HG03432 (cell line): Measurements from ENCODE around the gene CEP85L.
A peak's percentile ranks its signal among the peaks of the same experiment; 100 is the strongest.

Source experiments
- ATAC-seq: cut with Tn5 transposase; IDR thresholded peaks from one replicate; pipeline ENCODE4 v1.9.1; 2021; ENCODE audit warnings: mild to moderate bottlenecking, moderate library complexity; ENCODE audit not compliant: unreplicated experiment

CEP85L gene

GRCh38 chr6:118580585-118581419 is 70.6 kb downstream of the CEP85L start:
- no peak for ATAC-seq

- ATAC-seq = no peak
These were observed 71.6 kb downstream of the CEP85L start for GRCh38 chr6:118579786-118580185.

GRCh38 chr6:118578617-118579016 is 72.8 kb downstream of the CEP85L start:
- ATAC-seq = no peak

GRCh38 chr6:118577972-118578371 is 73.4 kb downstream of the CEP85L start:
- ATAC-seq = no peak

GRCh38 chr6:118574051-118574865 is 77.1 kb downstream of the CEP85L start:
- ATAC-seq = no peak

GRCh38 chr6:118571121-118571520 is 80.3 kb downstream of the CEP85L start:
- no peak for ATAC-seq

- no peak for ATAC-seq
These were observed 81.9 kb downstream of the CEP85L start for GRCh38 chr6:118569498-118569897.

- ATAC-seq = no peak
These were observed 83.4 kb downstream of the CEP85L start for GRCh38 chr6:118567974-118568373.

- peak; percentile 99 for ATAC-seq
These were observed 86.0 kb downstream of the CEP85L start for GRCh38 chr6:118565311-118565960.

GRCh38 chr6:118562959-118563358 is 88.4 kb downstream of the CEP85L start:
- ATAC-seq = no peak

- no peak for ATAC-seq
These were observed 89.1 kb downstream of the CEP85L start for GRCh38 chr6:118562248-118562647.

- peak; percentile 78 for ATAC-seq
These were observed 91.7 kb downstream of the CEP85L start for GRCh38 chr6:118559659-118560058.

GRCh38 chr6:118558464-118559217 is 92.8 kb downstream of the CEP85L start:
- peak; percentile 70 for ATAC-seq

- no peak for ATAC-seq
These were observed 96.7 kb downstream of the CEP85L start for GRCh38 chr6:118554698-118555097.

GRCh38 chr6:118553132-118553531 is 98.3 kb downstream of the CEP85L start:
- ATAC-seq = no peak

- ATAC-seq = peak; percentile 91
These were observed 100.0 kb downstream of the CEP85L start for GRCh38 chr6:118551063-118552053.

GRCh38 chr6:118548613-118549012 is 102.8 kb downstream of the CEP85L start:
- ATAC-seq = no peak

- ATAC-seq = no peak
These were observed 103.3 kb downstream of the CEP85L start, which contains the start of gene PLN for GRCh38 chr6:118548136-118548535. PLN (plus strand) TSS chr6:118548296; CDS start chr6:118558922, 10,626 bp downstream.

- ATAC-seq = no peak
These were observed 104.5 kb downstream of the CEP85L start for GRCh38 chr6:118546880-118547218.
